HepG2 (cell line): Measurements from ENCODE around the gene UCN. TPM values are rescaled to one million over a fixed set of nuclear protein-coding genes. Genes with fewer than 3 reads are reported as not detected.

Experiments used
- ATF6 ChIP-seq: sonication (generic); formaldehyde crosslinking; conservative IDR thresholded peaks from 2 replicates; pipeline ENCODE4 v1.4.0; 2020; ENCODE audit warnings: missing genetic modification reagents
- BRCA1 ChIP-seq: sonication (generic); formaldehyde crosslinking; IDR thresholded peaks from 2 replicates; pipeline ENCODE4 v1.4.0; 2020; ENCODE audit warnings: missing genetic modification reagents
- CERS6 ChIP-seq: sonication (generic); formaldehyde crosslinking; IDR thresholded peaks from 2 replicates; pipeline ENCODE4 v1.5.0; 2020; ENCODE audit warnings: missing genetic modification reagents
- FOXK1 ChIP-seq: sonication (generic); formaldehyde crosslinking; IDR thresholded peaks from 2 replicates; pipeline ENCODE4 v1.4.0; 2020; ENCODE audit warnings: low read depth, missing genetic modification reagents, borderline replicate concordance
- HCFC1 ChIP-seq: fragments of 150-350 bp; IDR thresholded peaks from 2 replicates; pipeline ENCODE4 v1.6.1; 2014; ENCODE audit warnings: low read depth, low read length
- HDAC6 ChIP-seq: fragments of 200-600 bp; sonication (generic); IDR thresholded peaks from 2 replicates; pipeline ENCODE4 v1.7.0; 2017; ENCODE audit warnings: mild to moderate bottlenecking, antibody characterized with exemption, low read length, low read depth
- KDM6A ChIP-seq: IDR thresholded peaks from 2 replicates; pipeline ENCODE4 v1.6.1; 2016; ENCODE audit warnings: low read depth
- REL ChIP-seq: sonication (generic); formaldehyde crosslinking; conservative IDR thresholded peaks from 2 replicates; pipeline ENCODE4 v1.8.0; 2022; ENCODE audit warnings: mild to moderate bottlenecking, missing genetic modification reagents, moderate library complexity
- SP1 ChIP-seq, 2 experiments: fragments of 450-650 bp in 1 of 2; sonication (generic) in 1 of 2; formaldehyde crosslinking in 1 of 2; IDR thresholded peaks; 2 replicates each; pipeline versions ENCODE4 v1.4.0 to v1.6.1; 2016 to 2020; ENCODE audit warnings: missing genetic modification reagents in 1 of 2
- ZNF232 ChIP-seq: sonication (generic); formaldehyde crosslinking; IDR thresholded peaks from 2 replicates; pipeline ENCODE4 v1.4.0; 2020; ENCODE audit warnings: missing genetic modification reagents, borderline replicate concordance
- ZNF546 ChIP-seq: sonication (generic); formaldehyde crosslinking; conservative IDR thresholded peaks from 2 replicates; pipeline ENCODE4 v1.8.1; 2023; ENCODE audit warnings: mild to moderate bottlenecking, missing genetic modification reagents
- polyA plus RNA-seq, 8 experiments: library from polyadenylated mRNA; depleted of rRNA in 3 of 8; stranded (reverse) in 7 of 8; unstranded in 1 of 8; fragments of >200 nt; fragmentation: Illumina TruSeq in 4 of 8; extraction: Trizol in 4 of 8; gene quantifications; 2 replicates each; pipeline versions ENCODE4 v1.2.1 to v1.2.3, GENCODE V29; 2011 to 2016; ENCODE audit warnings: low read depth in 4 of 8, missing spikeins in 1 of 8, mixed read lengths in 1 of 8; ENCODE audit not compliant: insufficient read depth in 1 of 8
- total RNA-seq, 5 experiments: library from RNA; depleted of rRNA; stranded (reverse); fragments of >200 nt; fragmentation: Illumina TruSeq; extraction: Trizol; gene quantifications; 2 replicates each; pipeline ENCODE4 v1.2.3, GENCODE V29; 2016; ENCODE audit warnings: low read depth in 1 of 5
- TF ChIP-seq, protein P1 (sequence below): sonication (generic); formaldehyde crosslinking; IDR thresholded peaks from 2 replicates; pipeline ENCODE4 v1.4.0; 2020; ENCODE audit warnings: missing genetic modification reagents
- TF ChIP-seq, protein P2 (sequence below): conservative IDR thresholded peaks from 2 replicates; pipeline ENCODE4 v1.6.1; 2018; ENCODE audit warnings: missing genetic modification reagents
- TF ChIP-seq, protein P3 (sequence below): sonication (generic); formaldehyde crosslinking; IDR thresholded peaks from 2 replicates; pipeline ENCODE4 v1.4.0; 2020; ENCODE audit warnings: missing genetic modification reagents, mild to moderate bottlenecking, borderline replicate concordance
- TF ChIP-seq, protein P4 (sequence below): sonication (generic); formaldehyde crosslinking; IDR thresholded peaks from 2 replicates; pipeline ENCODE4 v1.4.0; 2020; ENCODE audit warnings: missing genetic modification reagents, borderline replicate concordance
- TF ChIP-seq, protein P5 (sequence below): sonication (generic); formaldehyde crosslinking; IDR thresholded peaks from 2 replicates; pipeline ENCODE4 v1.9.0; 2021; ENCODE audit warnings: missing genetic modification reagents, mild to moderate bottlenecking, borderline replicate concordance

Gene UCN
- total and polyA plus RNA-seq, 2 of the 13 experiments (the other 11 are each of a cell fraction or from before 2014, with no cell fraction given): 1.2 to 2.3 TPM

DNA sequence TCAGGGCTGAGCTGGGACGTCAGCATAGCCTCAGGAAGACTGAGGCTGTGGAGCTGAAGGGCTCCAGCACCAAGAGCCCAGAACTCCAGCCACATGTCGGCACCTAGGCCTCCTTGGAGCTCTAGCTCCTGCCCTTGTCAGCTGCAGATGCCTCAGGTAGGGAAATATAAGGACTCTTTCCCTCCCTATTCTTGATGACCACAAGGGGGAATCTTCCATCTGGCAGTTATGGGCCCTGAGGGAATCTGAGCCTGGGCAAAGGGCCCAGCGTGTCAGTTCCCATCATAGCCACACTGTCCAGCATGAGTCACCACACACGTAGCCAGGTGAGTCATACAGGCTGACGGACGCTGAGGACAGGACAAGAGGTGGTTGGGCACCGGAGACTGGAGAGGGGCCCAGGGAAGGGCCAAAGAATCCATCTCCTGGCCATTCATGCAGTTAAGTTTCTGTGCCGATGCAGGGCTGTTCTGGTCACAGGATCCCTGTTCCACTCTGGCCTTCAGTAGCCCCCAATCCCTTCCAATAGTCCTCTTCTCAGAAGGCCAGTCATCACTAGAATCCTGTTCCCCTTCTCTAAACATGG is 12.8 kb upstream of the UCN start (continued):
- TF ChIP-seq, protein P1, sequence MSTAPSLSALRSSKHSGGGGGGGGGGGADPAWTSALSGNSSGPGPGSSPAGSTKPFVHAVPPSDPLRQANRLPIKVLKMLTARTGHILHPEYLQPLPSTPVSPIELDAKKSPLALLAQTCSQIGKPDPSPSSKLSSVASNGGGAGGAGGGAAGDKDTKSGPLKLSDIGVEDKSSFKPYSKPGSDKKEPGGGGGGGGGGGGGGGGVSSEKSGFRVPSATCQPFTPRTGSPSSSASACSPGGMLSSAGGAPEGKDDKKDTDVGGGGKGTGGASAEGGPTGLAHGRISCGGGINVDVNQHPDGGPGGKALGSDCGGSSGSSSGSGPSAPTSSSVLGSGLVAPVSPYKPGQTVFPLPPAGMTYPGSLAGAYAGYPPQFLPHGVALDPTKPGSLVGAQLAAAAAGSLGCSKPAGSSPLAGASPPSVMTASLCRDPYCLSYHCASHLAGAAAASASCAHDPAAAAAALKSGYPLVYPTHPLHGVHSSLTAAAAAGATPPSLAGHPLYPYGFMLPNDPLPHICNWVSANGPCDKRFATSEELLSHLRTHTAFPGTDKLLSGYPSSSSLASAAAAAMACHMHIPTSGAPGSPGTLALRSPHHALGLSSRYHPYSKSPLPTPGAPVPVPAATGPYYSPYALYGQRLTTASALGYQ (CRISPR knock-in tag): no peak
- 0 out of 2 replicates have a peak, but pooled peaks have one; percentile 45 for TF ChIP-seq ATF6 (CRISPR knock-in tag)
- TF ChIP-seq, protein P2, sequence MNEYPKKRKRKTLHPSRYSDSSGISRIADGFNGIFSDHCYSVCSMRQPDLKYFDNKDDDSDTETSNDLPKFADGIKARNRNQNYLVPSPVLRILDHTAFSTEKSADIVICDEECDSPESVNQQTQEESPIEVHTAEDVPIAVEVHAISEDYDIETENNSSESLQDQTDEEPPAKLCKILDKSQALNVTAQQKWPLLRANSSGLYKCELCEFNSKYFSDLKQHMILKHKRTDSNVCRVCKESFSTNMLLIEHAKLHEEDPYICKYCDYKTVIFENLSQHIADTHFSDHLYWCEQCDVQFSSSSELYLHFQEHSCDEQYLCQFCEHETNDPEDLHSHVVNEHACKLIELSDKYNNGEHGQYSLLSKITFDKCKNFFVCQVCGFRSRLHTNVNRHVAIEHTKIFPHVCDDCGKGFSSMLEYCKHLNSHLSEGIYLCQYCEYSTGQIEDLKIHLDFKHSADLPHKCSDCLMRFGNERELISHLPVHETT: no peak; the same call in 1 of the 2 replicates
- peak; percentile 65 for TF ChIP-seq KDM6A (CRISPR knock-in tag)
- no peak for TF ChIP-seq HDAC6
- TF ChIP-seq, protein P3, sequence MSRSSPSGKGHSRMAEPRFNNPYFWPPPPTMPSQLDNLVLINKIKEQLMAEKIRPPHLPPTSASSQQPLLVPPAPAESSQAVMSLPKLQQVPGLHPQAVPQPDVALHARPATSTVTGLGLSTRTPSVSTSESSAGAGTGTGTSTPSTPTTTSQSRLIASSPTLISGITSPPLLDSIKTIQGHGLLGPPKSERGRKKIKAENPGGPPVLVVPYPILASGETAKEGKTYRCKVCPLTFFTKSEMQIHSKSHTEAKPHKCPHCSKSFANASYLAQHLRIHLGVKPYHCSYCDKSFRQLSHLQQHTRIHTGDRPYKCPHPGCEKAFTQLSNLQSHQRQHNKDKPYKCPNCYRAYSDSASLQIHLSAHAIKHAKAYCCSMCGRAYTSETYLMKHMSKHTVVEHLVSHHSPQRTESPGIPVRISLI (CRISPR knock-in tag): peak; percentile 39; the same call in 1 of the 2 replicates
- no peak for TF ChIP-seq BRCA1 (CRISPR knock-in tag)
- no peak for TF ChIP-seq SP1 (IDR thresholded peaks at IDR 0.05)
- TF ChIP-seq SP1 (CRISPR knock-in tag; IDR thresholded peaks at IDR 0.05): peak; percentile 63
- TF ChIP-seq ZNF232 (CRISPR knock-in tag): 0 out of 2 replicates have a peak, but pooled peaks have one; percentile 65
- TF ChIP-seq ZNF546 (CRISPR knock-in tag): no peak
- TF ChIP-seq REL (CRISPR knock-in tag): no peak
- TF ChIP-seq FOXK1 (CRISPR knock-in tag): peak; percentile 87; the same call in 1 of the 2 replicates
- no peak for TF ChIP-seq CERS6 (CRISPR knock-in tag)
- TF ChIP-seq, protein P4, sequence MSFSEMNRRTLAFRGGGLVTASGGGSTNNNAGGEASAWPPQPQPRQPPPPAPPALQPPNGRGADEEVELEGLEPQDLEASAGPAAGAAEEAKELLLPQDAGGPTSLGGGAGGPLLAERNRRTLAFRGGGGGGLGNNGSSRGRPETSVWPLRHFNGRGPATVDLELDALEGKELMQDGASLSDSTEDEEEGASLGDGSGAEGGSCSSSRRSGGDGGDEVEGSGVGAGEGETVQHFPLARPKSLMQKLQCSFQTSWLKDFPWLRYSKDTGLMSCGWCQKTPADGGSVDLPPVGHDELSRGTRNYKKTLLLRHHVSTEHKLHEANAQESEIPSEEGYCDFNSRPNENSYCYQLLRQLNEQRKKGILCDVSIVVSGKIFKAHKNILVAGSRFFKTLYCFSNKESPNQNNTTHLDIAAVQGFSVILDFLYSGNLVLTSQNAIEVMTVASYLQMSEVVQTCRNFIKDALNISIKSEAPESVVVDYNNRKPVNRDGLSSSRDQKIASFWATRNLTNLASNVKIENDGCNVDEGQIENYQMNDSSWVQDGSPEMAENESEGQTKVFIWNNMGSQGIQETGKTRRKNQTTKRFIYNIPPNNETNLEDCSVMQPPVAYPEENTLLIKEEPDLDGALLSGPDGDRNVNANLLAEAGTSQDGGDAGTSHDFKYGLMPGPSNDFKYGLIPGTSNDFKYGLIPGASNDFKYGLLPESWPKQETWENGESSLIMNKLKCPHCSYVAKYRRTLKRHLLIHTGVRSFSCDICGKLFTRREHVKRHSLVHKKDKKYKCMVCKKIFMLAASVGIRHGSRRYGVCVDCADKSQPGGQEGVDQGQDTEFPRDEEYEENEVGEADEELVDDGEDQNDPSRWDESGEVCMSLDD (CRISPR knock-in tag): no peak
- TF ChIP-seq HCFC1: peak; percentile 45; the same call in 1 of the 2 replicates
- TF ChIP-seq, protein P5, sequence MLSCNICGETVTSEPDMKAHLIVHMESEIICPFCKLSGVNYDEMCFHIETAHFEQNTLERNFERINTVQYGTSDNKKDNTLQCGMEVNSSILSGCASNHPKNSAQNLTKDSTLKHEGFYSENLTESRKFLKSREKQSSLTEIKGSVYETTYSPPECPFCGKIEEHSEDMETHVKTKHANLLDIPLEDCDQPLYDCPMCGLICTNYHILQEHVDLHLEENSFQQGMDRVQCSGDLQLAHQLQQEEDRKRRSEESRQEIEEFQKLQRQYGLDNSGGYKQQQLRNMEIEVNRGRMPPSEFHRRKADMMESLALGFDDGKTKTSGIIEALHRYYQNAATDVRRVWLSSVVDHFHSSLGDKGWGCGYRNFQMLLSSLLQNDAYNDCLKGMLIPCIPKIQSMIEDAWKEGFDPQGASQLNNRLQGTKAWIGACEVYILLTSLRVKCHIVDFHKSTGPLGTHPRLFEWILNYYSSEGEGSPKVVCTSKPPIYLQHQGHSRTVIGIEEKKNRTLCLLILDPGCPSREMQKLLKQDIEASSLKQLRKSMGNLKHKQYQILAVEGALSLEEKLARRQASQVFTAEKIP (CRISPR knock-in tag): no peak
